ENCODE data around the gene SDF4. TPM values are rescaled to one million over a fixed set of nuclear protein-coding genes. Genes with fewer than 3 reads are reported as not detected.

SDF4 gene
- total RNA-seq, 2 donors from 2014 or later: 157 to 230 TPM

GRCh38 chr1:1275836-1276235 lies 44.0 kb upstream of the SDF4 start:
- no peak for TF ChIP-seq CTCF (IDR thresholded peaks at IDR 0.05)
- DNase-seq (ENCODE audit: low spot score) (no peak), ATAC-seq (ENCODE audit: insufficient number of reproducible peaks, low FRiP score, low read depth) (no peak)
- H3K4me3 ChIP-seq: no peak overlapping the region
- H3K27ac ChIP-seq: no peak overlapping the region
- peaks cover 19 to 28% of the 10 kb centered on the region in 2 donors for H3K4me1 ChIP-seq (ENCODE audit: control insufficient read depth in 1 of 2, low read depth in 2 of 2)
- no peaks in the 10 kb centered on the region for H3K27me3 ChIP-seq (replicated peaks; ENCODE audit: insufficient read depth)
- H3K9me3 ChIP-seq: no peaks in the 10 kb centered on the region
- H3K36me3 ChIP-seq: no peaks in the 10 kb centered on the region

GRCh38 chr1:1274931-1275431 lies 43.2 kb upstream of the SDF4 start:
- Histone ChIP-seq H3K27me3 (replicated peaks; ENCODE audit: insufficient read depth) (no peaks in the 10 kb centered on the region), H3K9me3 (no peaks in the 10 kb centered on the region), H3K4me3 (no peak overlapping the region), H3K27ac (no peak overlapping the region), H3K4me1 (ENCODE audit: control insufficient read depth in 1 of 2, low read depth in 2 of 2) (peaks cover 21 to 37% of the 10 kb centered on the region in 2 donors), H3K36me3 (no peaks in the 10 kb centered on the region)
- no peak for TF ChIP-seq CTCF (IDR thresholded peaks at IDR 0.05)
- DNase-seq (ENCODE audit: low spot score) (no peak), ATAC-seq (ENCODE audit: insufficient number of reproducible peaks, low FRiP score, low read depth) (no peak)

- TF ChIP-seq CTCF (IDR thresholded peaks at IDR 0.05): no peak
- ATAC-seq (ENCODE audit: insufficient number of reproducible peaks, low FRiP score, low read depth) (no peak), DNase-seq (ENCODE audit: low spot score) (no peak)
- Histone ChIP-seq H3K36me3 (no peaks in the 10 kb centered on the region), H3K27ac (peak overlapping the region in 1 of 2 donors; percentile 45), H3K4me3 (peak overlapping the region; percentile 97), H3K9me3 (no peaks in the 10 kb centered on the region), H3K4me1 (ENCODE audit: control insufficient read depth in 1 of 2, low read depth in 2 of 2) (peaks cover 21 to 37% of the 10 kb centered on the region in 2 donors), H3K27me3 (replicated peaks; ENCODE audit: insufficient read depth) (no peaks in the 10 kb centered on the region)
Observed at GRCh38 chr1:1274299-1274930, 42.6 kb upstream of the SDF4 start.

- no peak for TF ChIP-seq CTCF (IDR thresholded peaks at IDR 0.05)
- no peaks in the 10 kb centered on the region for H3K9me3 ChIP-seq
- H3K27ac ChIP-seq: peak within 1 kb of the TSS; percentile 45 to 58
- peak within 1 kb of the TSS; percentile 97 for H3K4me3 ChIP-seq
- DNase-seq (ENCODE audit: low spot score) (peak; percentile 81), ATAC-seq (ENCODE audit: insufficient number of reproducible peaks, low FRiP score, low read depth) (peak; percentile 67)
- no peaks in the 10 kb centered on the region for H3K27me3 ChIP-seq (replicated peaks; ENCODE audit: insufficient read depth)
- peaks cover 21 to 37% of the 10 kb centered on the region in 2 donors for H3K4me1 ChIP-seq (ENCODE audit: control insufficient read depth in 1 of 2, low read depth in 2 of 2)
- no peaks in the 10 kb centered on the region for H3K36me3 ChIP-seq
Observed at GRCh38 chr1:1273512-1274298, 41.9 kb upstream of the SDF4 start, which contains the start of gene UBE2J2. TSS of gene UBE2J2 (minus strand) at chr1:1273854. CDS start at chr1:1267992, 5,862 bp downstream.

GRCh38 chr1:1273209-1273511 lies 41.4 kb upstream of the SDF4 start:
- ATAC-seq (ENCODE audit: insufficient number of reproducible peaks, low FRiP score, low read depth) (no peak), DNase-seq (ENCODE audit: low spot score) (no peak)
- Histone ChIP-seq H3K4me1 (ENCODE audit: control insufficient read depth in 1 of 2, low read depth in 2 of 2) (peaks cover 21 to 37% of the 10 kb centered on the region in 2 donors), H3K36me3 (no peaks in the 10 kb centered on the region), H3K27me3 (replicated peaks; ENCODE audit: insufficient read depth) (no peaks in the 10 kb centered on the region), H3K27ac (peak overlapping the region; percentile 27 to 58), H3K9me3 (no peaks in the 10 kb centered on the region), H3K4me3 (peak overlapping the region; percentile 97)
- TF ChIP-seq CTCF (IDR thresholded peaks at IDR 0.05): no peak
